ENCODE measurements around the gene CSF2RB. TPM values are rescaled to one million over a fixed set of nuclear protein-coding genes. Genes with fewer than 3 reads are reported as not detected.

The CSF2RB gene
- total RNA-seq, 1 donor from 2014 or later, result not detected

GRCh38 chr22:36968249-36968964, 55.0 kb downstream of the CSF2RB start:
- no peaks in the 10 kb centered on the region for H3K9me3 Mint-ChIP-seq
- DNase-seq (ENCODE audit: low read depth, low spot score), result no peak
- TF ChIP-seq CTCF (conservative IDR thresholded peaks at IDR 0.05), result no peak
- H3K4me3 Mint-ChIP-seq, result no peak overlapping the region
- no peak overlapping the region for H3K27ac Mint-ChIP-seq (ENCODE audit: unreplicated experiment)
- H3K36me3 Mint-ChIP-seq (ENCODE audit: low read depth), result no peaks in the 10 kb centered on the region
- H3K4me1 Mint-ChIP-seq, result no peaks in the 10 kb centered on the region
- peaks cover 20% of the 10 kb centered on the region for H3K27me3 Mint-ChIP-seq (ENCODE audit: low read depth)

- H3K4me3 Mint-ChIP-seq, result no peak overlapping the region
- no peak for TF ChIP-seq CTCF (conservative IDR thresholded peaks at IDR 0.05)
- no peaks in the 10 kb centered on the region for H3K9me3 Mint-ChIP-seq
- no peak overlapping the region for H3K27ac Mint-ChIP-seq (ENCODE audit: unreplicated experiment)
- peaks cover 29% of the 10 kb centered on the region for H3K27me3 Mint-ChIP-seq (ENCODE audit: low read depth)
- H3K36me3 Mint-ChIP-seq (ENCODE audit: low read depth), result no peaks in the 10 kb centered on the region
- no peaks in the 10 kb centered on the region for H3K4me1 Mint-ChIP-seq
- DNase-seq (ENCODE audit: low read depth, low spot score), result no peak
These were observed 58.1 kb downstream of the CSF2RB start for GRCh38 chr22:36971341-36972125.

GRCh38 chr22:36976606-36977005, 63.2 kb downstream of the CSF2RB start:
- DNase-seq (ENCODE audit: low read depth, low spot score), result no peak
- peaks cover 15% of the 10 kb centered on the region for H3K4me1 Mint-ChIP-seq
- no peak overlapping the region for H3K27ac Mint-ChIP-seq (ENCODE audit: unreplicated experiment)
- no peak for TF ChIP-seq CTCF (conservative IDR thresholded peaks at IDR 0.05)
- H3K36me3 Mint-ChIP-seq (ENCODE audit: low read depth), result no peaks in the 10 kb centered on the region
- H3K27me3 Mint-ChIP-seq (ENCODE audit: low read depth), result peaks cover 39% of the 10 kb centered on the region
- H3K9me3 Mint-ChIP-seq, result no peaks in the 10 kb centered on the region
- H3K4me3 Mint-ChIP-seq, result no peak overlapping the region

GRCh38 chr22:36977401-36977861, 64.0 kb downstream of the CSF2RB start:
- Mint-ChIP-seq H3K27me3 (ENCODE audit: low read depth) (peaks cover 33% of the 10 kb centered on the region), H3K27ac (ENCODE audit: unreplicated experiment) (peak overlapping the region; percentile 30), H3K9me3 (no peaks in the 10 kb centered on the region), H3K36me3 (ENCODE audit: low read depth) (no peaks in the 10 kb centered on the region), H3K4me3 (peak overlapping the region; percentile 87), H3K4me1 (peaks cover 15% of the 10 kb centered on the region)
- TF ChIP-seq CTCF (conservative IDR thresholded peaks at IDR 0.05), result peak; percentile 41
- DNase-seq (ENCODE audit: low read depth, low spot score), result peak; percentile 38

- Mint-ChIP-seq H3K4me3 (peak overlapping the region; percentile 87), H3K27me3 (ENCODE audit: low read depth) (peaks cover 28% of the 10 kb centered on the region), H3K4me1 (peaks cover 15% of the 10 kb centered on the region), H3K9me3 (no peaks in the 10 kb centered on the region), H3K27ac (ENCODE audit: unreplicated experiment) (no peak overlapping the region), H3K36me3 (ENCODE audit: low read depth) (no peaks in the 10 kb centered on the region)
- DNase-seq (ENCODE audit: low read depth, low spot score), result peak; percentile 91
- peak; percentile 92 for TF ChIP-seq CTCF (conservative IDR thresholded peaks at IDR 0.05)
These were observed 64.7 kb downstream of the CSF2RB start for GRCh38 chr22:36977947-36978660.

Data from neural crest cell (in vitro differentiated cells).